ENCODE results near the gene COL2A1. TPM values are rescaled to one million over a fixed set of nuclear protein-coding genes. Genes with fewer than 3 reads are reported as not detected.

Gene COL2A1
- total RNA-seq, 3 donors from 2014 or later (not counting 1 experiment from before 2014, with no cell fraction given) = not detected

DNA sequence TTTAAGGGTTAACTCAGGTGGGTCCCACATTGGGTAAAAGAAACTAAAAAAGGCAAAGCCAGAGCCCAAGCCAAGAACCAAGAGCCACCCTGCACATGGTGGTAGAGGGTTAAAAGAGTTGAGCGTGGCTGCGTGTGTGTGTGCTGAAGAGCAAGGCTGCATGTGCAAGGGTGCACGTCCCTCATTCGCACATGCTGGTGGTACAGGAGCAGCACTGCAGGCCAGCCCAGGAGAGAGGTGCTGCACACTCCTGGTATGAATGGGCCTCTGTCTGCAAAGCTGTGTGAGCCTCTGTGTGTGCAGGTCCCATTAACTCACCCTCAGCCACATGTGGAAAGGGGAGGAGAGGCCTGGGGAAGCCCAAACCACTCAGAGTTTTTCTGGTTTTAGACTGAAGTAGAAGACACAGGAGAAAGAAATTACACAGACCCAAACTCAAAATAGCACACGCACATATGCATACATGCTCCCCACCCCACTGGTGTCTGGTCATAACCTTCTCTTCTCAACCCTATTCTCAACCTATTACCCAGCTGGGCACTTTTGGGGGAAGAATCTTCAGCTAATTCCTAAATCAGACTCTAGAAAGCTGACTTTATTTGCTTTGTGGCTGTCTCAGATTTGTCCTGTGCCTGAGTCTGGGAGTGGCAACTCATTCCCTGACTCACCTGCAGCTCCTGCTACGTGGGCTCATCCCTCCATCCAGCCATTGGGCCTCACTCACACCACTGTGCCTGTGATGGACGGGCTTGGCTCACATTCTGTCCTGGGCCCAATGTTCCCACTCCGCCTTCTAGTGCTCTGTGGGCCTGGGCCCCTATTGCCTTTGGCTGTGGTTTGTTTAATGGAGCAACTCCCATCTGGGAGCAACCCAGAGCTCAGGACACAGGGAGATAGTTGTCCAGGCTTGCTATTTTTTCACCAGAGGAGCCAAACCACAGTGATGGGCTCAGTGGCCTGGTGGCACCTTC lies 30.8 kb upstream of the COL2A1 start:
- no peaks in the 10 kb centered on the region for H3K4me1 ChIP-seq (ENCODE audit: control insufficient read depth, insufficient read depth, low read length)
- WGBS (ENCODE audit: insufficient coverage) = 91% methylated on average over 8 of the region's 8 CpGs
- H3K27me3 ChIP-seq (ENCODE audit: control insufficient read depth, insufficient read depth, low read length) = no peaks in the 10 kb centered on the region
- no peaks in the 10 kb centered on the region for H3K9me3 ChIP-seq (ENCODE audit: control insufficient read depth, insufficient read depth, low read length)
- H3K27ac Mint-ChIP-seq = no peak overlapping the region
- no peak for DNase-seq
- intact Hi-C loops (cut with micrococcal nuclease) = no loop called here
- no peaks in the 10 kb centered on the region for H3K36me3 Mint-ChIP-seq
- no peaks in the 10 kb centered on the region for H3K36me3 ChIP-seq (ENCODE audit: control insufficient read depth, insufficient read depth, low read length)
- no peaks in the 10 kb centered on the region for H3K9me3 Mint-ChIP-seq
- TF ChIP-seq, protein P1, sequence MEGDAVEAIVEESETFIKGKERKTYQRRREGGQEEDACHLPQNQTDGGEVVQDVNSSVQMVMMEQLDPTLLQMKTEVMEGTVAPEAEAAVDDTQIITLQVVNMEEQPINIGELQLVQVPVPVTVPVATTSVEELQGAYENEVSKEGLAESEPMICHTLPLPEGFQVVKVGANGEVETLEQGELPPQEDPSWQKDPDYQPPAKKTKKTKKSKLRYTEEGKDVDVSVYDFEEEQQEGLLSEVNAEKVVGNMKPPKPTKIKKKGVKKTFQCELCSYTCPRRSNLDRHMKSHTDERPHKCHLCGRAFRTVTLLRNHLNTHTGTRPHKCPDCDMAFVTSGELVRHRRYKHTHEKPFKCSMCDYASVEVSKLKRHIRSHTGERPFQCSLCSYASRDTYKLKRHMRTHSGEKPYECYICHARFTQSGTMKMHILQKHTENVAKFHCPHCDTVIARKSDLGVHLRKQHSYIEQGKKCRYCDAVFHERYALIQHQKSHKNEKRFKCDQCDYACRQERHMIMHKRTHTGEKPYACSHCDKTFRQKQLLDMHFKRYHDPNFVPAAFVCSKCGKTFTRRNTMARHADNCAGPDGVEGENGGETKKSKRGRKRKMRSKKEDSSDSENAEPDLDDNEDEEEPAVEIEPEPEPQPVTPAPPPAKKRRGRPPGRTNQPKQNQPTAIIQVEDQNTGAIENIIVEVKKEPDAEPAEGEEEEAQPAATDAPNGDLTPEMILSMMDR (IDR thresholded peaks at IDR 0.05) = no peak
- ATAC-seq = no peak
- H3K27me3 Mint-ChIP-seq (ENCODE audit: low read depth in 2 of 2) = no peaks in the 10 kb centered on the region
- H3K27ac ChIP-seq (ENCODE audit: low read length) = no peak overlapping the region
- H3K4me3 ChIP-seq (ENCODE audit: low read length) = no peak overlapping the region
- H3K4me3 Mint-ChIP-seq = no peak overlapping the region
- H3K4me1 Mint-ChIP-seq = peaks cover 9 to 14% of the 10 kb centered on the region in 2 donors

DNA sequence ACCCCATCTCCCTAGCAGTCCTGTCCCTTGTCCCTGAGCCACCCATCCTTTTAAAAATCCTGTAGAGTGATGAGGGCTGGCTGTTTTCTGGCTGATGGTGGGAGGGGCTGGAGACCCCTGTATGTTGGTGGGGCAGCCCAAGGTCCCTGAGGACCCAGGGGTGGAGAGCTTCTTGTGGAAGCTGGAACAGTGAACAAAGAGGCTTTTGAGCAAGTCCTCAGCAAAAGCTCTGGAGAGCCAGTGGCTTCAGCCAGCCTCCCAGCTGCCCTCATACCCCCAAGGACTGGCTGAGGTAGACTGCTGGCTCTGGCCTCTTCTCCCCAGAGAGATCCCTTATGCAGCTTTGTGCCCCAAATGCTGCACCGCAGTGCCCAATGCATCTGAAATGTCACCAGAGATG lies 29.2 kb upstream of the COL2A1 start:
- Mint-ChIP-seq H3K4me1 (peaks cover 9 to 14% of the 10 kb centered on the region in 2 donors), H3K4me3 (no peak overlapping the region), H3K9me3 (no peaks in the 10 kb centered on the region), H3K27me3 (ENCODE audit: low read depth in 2 of 2) (peaks cover 0 to 8% of the 10 kb centered on the region in 2 donors), H3K36me3 (no peaks in the 10 kb centered on the region), H3K27ac (no peak overlapping the region)
- no peaks in the 10 kb centered on the region for H3K27me3 ChIP-seq (ENCODE audit: control insufficient read depth, insufficient read depth, low read length)
- no peak for DNase-seq
- no peak overlapping the region for H3K4me3 ChIP-seq (ENCODE audit: low read length)
- TF ChIP-seq, protein P1 (IDR thresholded peaks at IDR 0.05) = no peak
- no peak overlapping the region for H3K27ac ChIP-seq (ENCODE audit: low read length)
- no peaks in the 10 kb centered on the region for H3K4me1 ChIP-seq (ENCODE audit: control insufficient read depth, insufficient read depth, low read length)
- ATAC-seq = no peak
- intact Hi-C loops (cut with micrococcal nuclease) = no loop called here
- 100% methylated on average over 1 of the region's 1 CpG for WGBS (ENCODE audit: insufficient coverage)
- no peaks in the 10 kb centered on the region for H3K36me3 ChIP-seq (ENCODE audit: control insufficient read depth, insufficient read depth, low read length)
- H3K9me3 ChIP-seq (ENCODE audit: control insufficient read depth, insufficient read depth, low read length) = no peaks in the 10 kb centered on the region

DNA sequence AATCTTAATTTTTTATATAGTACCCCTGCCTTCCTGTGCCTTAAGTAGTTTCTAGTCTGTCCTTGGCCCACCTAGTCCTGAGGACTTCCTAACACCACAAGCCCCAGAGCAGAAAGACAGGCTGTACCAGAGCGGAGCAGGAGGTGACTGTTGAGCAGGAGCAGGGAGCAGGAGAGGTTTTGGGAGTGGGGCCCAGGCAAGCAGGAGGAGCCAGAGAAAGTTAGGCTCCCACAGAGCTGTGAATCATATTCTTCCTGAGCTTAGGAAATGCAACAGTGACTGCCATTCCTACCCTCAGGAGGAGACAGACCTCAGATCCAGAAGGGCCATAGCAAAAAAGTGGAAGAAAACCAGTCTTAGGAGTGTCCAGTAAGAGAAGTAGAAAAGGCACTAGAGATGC lies 28.3 kb upstream of the COL2A1 start:
- Mint-ChIP-seq H3K4me1 (peaks cover under 1 to 7% of the 10 kb centered on the region in 2 donors), H3K9me3 (no peaks in the 10 kb centered on the region), H3K27ac (no peak overlapping the region), H3K4me3 (no peak overlapping the region), H3K36me3 (no peaks in the 10 kb centered on the region), H3K27me3 (ENCODE audit: low read depth in 2 of 2) (peaks cover 0 to 8% of the 10 kb centered on the region in 2 donors)
- Histone ChIP-seq H3K4me1 (ENCODE audit: control insufficient read depth, insufficient read depth, low read length) (no peaks in the 10 kb centered on the region), H3K27ac (ENCODE audit: low read length) (no peak overlapping the region), H3K27me3 (ENCODE audit: control insufficient read depth, insufficient read depth, low read length) (no peaks in the 10 kb centered on the region), H3K9me3 (ENCODE audit: control insufficient read depth, insufficient read depth, low read length) (no peaks in the 10 kb centered on the region), H3K36me3 (ENCODE audit: control insufficient read depth, insufficient read depth, low read length) (no peaks in the 10 kb centered on the region), H3K4me3 (ENCODE audit: low read length) (no peak overlapping the region)
- 75% methylated on average over 1 of the region's 1 CpG for WGBS (ENCODE audit: insufficient coverage)
- ATAC-seq = no peak
- TF ChIP-seq, protein P1 (IDR thresholded peaks at IDR 0.05) = no peak
- intact Hi-C loops (cut with micrococcal nuclease) = no loop called here
- no peak for DNase-seq
